ENCODE data around the gene C20orf96.

The C20orf96 gene

GRCh38 chr20:325889-326644, 35.5 kb upstream of the C20orf96 start:
- Histone ChIP-seq H3K36me3 (ENCODE audit: insufficient read depth, low read length) (no peaks in the 10 kb centered on the region), H3K4me2 (ENCODE audit: low read length) (peak overlapping the region; percentile 88), H3K4me3 (ENCODE audit: low read length) (peak overlapping the region; percentile 81), H3K4me1 (ENCODE audit: control insufficient read depth, insufficient read depth, low read length) (peaks cover 32% of the 10 kb centered on the region), H3K9me3 (replicated peaks; ENCODE audit: low read length) (no peaks in the 10 kb centered on the region), H3K27me3 (ENCODE audit: control insufficient read depth, insufficient read depth, low read length) (no peaks in the 10 kb centered on the region), H3K9ac (ENCODE audit: low read depth, low read length) (peak overlapping the region; percentile 79)

GRCh38 chr20:325045-325888, 34.7 kb upstream of the C20orf96 start, which contains the start of gene SOX12:
Gene SOX12 (plus strand): TSS chr20:325552. CDS start chr20:325925, 373 bp downstream.
- Histone ChIP-seq H3K9ac (ENCODE audit: low read depth, low read length) (peak within 1 kb of the TSS; percentile 79), H3K27me3 (ENCODE audit: control insufficient read depth, insufficient read depth, low read length) (no peaks in the 10 kb centered on the region), H3K9me3 (replicated peaks; ENCODE audit: low read length) (no peaks in the 10 kb centered on the region), H3K36me3 (ENCODE audit: insufficient read depth, low read length) (no peaks in the 10 kb centered on the region), H3K4me3 (ENCODE audit: low read length) (peak within 1 kb of the TSS; percentile 81), H3K4me2 (ENCODE audit: low read length) (peak within 1 kb of the TSS; percentile 88), H3K4me1 (ENCODE audit: control insufficient read depth, insufficient read depth, low read length) (peaks cover 27% of the 10 kb centered on the region)

DNA sequence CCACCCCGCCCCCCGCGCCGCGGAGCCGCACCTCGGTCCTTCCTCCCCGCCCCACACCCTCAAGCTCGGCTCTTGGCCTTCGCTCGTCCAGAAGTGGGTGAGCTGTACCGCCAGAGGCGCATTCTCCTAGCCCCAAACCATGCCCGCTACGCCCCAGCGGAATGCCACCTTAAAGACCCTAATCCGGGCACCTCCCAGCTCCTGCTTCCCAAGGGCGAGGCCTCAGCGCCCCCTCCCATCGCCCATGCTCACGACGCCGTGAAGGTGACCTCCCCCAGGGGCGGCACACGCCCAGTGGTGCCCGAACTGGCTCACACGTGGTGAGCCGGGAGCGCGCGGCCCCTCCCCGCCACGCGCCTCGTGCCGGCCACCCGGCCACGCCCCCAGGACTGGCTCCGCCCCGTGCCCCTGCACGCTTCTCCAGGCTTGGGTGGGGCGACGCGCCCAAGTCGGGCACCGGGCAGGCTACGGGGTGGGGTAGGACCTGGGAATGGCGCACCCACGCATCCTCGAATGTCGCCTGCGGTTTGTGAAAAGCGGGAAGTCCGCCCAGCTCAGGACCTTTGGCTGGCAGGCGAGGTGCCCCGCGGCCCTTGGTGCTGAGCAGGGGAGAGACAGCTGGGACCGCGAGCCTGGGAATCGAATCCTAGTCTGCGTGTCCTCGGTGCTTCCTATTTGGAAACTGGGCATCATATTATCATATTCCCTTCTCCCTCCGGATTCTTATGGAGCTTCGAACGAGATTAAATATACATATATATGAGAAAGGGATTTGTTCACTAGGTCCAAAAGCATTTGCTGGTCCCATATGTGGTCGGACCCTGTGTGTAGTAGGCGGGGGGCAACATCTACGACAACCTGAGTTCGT, 33.9 kb upstream of the C20orf96 start:
- Histone ChIP-seq H3K4me2 (ENCODE audit: low read length) (peak overlapping the region; percentile 88), H3K4me3 (ENCODE audit: low read length) (peak overlapping the region; percentile 81), H3K27me3 (ENCODE audit: control insufficient read depth, insufficient read depth, low read length) (no peaks in the 10 kb centered on the region), H3K36me3 (ENCODE audit: insufficient read depth, low read length) (no peaks in the 10 kb centered on the region), H3K4me1 (ENCODE audit: control insufficient read depth, insufficient read depth, low read length) (peaks cover 19% of the 10 kb centered on the region), H3K9ac (ENCODE audit: low read depth, low read length) (peak overlapping the region; percentile 79), H3K9me3 (replicated peaks; ENCODE audit: low read length) (no peaks in the 10 kb centered on the region)

DNA sequence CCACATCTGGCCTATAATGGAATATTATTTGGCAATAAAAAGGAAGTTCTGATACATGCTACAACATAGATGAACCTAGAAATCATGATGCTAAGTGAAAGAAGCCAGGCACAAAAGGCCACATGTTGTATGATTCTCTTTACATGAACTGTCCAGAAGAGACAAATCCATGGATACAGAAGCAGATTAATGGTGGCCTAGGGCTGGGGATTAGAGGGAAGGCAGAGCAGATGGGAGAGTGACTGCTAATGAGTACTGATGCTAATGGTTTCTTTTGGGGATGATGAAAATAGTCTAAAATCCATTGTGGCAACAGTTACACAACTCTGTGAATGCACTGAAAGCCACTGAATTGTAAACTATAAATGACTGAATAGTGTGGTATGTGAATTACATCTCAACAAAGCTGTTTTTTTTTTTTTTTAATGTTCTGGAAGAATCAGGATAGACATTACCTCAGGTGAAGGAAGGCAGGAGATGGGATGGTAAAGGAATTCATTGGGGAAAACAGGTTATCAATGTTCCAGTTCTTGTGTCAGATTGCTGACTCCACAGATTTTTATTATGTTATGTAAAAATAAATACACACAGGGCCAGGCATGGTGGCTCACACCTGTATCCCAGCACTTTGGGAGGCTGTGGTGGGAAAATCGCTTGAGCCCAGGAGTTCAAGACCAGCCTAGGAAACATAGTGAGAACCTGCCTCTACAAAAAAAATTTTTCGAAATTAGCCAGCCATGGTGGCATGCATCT, 25.9 kb upstream of the C20orf96 start:
- Histone ChIP-seq H3K9ac (ENCODE audit: low read depth, low read length) (no peak overlapping the region), H3K36me3 (ENCODE audit: insufficient read depth, low read length) (no peaks in the 10 kb centered on the region), H3K4me3 (ENCODE audit: low read length) (no peak overlapping the region), H3K4me2 (ENCODE audit: low read length) (no peak overlapping the region), H3K27me3 (ENCODE audit: control insufficient read depth, insufficient read depth, low read length) (no peaks in the 10 kb centered on the region), H3K4me1 (ENCODE audit: control insufficient read depth, insufficient read depth, low read length) (peaks cover 7% of the 10 kb centered on the region), H3K9me3 (replicated peaks; ENCODE audit: low read length) (no peaks in the 10 kb centered on the region)

DNA sequence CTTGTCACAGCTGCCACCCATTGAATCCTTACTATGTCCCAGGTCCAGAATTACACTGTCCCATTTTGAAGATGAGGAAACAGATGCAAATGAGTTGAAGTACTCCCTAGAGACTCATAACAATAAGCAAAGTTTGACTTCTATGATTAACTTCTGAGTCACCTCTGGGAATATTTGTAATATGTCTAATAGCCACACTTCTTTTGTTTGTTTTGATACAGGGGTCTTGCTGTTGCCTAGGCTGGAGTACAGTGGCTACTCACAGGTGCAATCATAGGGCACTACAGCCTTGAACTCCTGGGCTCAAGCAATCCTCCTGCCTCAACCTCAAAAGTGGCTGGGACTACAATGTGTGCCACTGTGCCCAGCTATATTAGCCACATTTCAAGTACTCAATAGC, 23.4 kb upstream of the C20orf96 start:
- no peak overlapping the region for H3K4me3 ChIP-seq (ENCODE audit: low read length)
- H3K9me3 ChIP-seq (replicated peaks; ENCODE audit: low read length) = no peaks in the 10 kb centered on the region
- H3K4me2 ChIP-seq (ENCODE audit: low read length) = no peak overlapping the region
- no peaks in the 10 kb centered on the region for H3K36me3 ChIP-seq (ENCODE audit: insufficient read depth, low read length)
- H3K4me1 ChIP-seq (ENCODE audit: control insufficient read depth, insufficient read depth, low read length) = peaks cover 23% of the 10 kb centered on the region
- no peaks in the 10 kb centered on the region for H3K27me3 ChIP-seq (ENCODE audit: control insufficient read depth, insufficient read depth, low read length)
- H3K9ac ChIP-seq (ENCODE audit: low read depth, low read length) = no peak overlapping the region

DNA sequence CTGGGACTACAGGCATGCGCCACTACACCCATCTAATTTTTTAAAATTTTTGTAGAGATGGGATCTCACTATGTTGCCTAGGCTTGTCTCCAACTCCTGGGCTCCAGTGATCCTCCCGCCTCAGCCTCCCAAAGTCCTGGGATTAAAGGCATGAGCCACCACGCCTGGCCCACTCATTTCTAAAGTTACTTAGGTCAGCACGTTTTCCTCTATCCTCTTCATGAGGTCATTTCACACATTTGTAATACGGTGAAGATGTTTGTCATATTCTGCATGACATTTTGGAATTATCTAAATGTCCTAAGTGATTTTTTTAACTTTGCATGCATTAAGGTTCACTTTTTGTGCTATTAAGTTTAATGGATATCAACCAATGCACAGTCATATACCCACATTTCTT, 22.9 kb upstream of the C20orf96 start:
- Histone ChIP-seq H3K4me1 (ENCODE audit: control insufficient read depth, insufficient read depth, low read length) (peaks cover 23% of the 10 kb centered on the region), H3K27me3 (ENCODE audit: control insufficient read depth, insufficient read depth, low read length) (no peaks in the 10 kb centered on the region), H3K9me3 (replicated peaks; ENCODE audit: low read length) (no peaks in the 10 kb centered on the region), H3K9ac (ENCODE audit: low read depth, low read length) (no peak overlapping the region), H3K4me3 (ENCODE audit: low read length) (no peak overlapping the region), H3K36me3 (ENCODE audit: insufficient read depth, low read length) (no peaks in the 10 kb centered on the region), H3K4me2 (ENCODE audit: low read length) (no peak overlapping the region)

- Histone ChIP-seq H3K9ac (ENCODE audit: low read depth, low read length) (no peak overlapping the region), H3K4me2 (ENCODE audit: low read length) (no peak overlapping the region), H3K36me3 (ENCODE audit: insufficient read depth, low read length) (no peaks in the 10 kb centered on the region), H3K9me3 (replicated peaks; ENCODE audit: low read length) (no peaks in the 10 kb centered on the region), H3K4me1 (ENCODE audit: control insufficient read depth, insufficient read depth, low read length) (peaks cover 23% of the 10 kb centered on the region), H3K4me3 (ENCODE audit: low read length) (no peak overlapping the region), H3K27me3 (ENCODE audit: control insufficient read depth, insufficient read depth, low read length) (no peaks in the 10 kb centered on the region)
Observed at GRCh38 chr20:312866-313265, 22.3 kb upstream of the C20orf96 start.

DNA sequence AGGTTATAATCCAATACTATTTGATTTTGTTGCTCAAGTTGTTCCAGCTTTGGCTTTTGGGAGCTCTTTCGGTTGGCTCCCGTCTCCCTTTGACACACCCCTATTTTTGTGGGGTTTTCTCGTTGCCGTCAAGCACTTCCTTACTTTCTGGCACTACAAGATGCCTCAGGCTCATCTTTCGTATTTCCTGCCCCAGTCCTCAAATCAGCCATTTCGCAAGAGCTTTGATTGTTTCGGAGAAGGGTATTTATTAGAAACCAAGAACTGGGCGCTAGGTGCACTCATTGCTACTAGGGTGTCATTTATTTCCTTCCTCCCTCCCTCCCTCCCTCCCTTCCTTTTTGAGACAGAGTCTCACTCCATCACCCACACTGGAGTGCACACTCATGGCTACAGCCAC, 21.5 kb upstream of the C20orf96 start:
- Histone ChIP-seq H3K4me1 (ENCODE audit: control insufficient read depth, insufficient read depth, low read length) (peaks cover 23% of the 10 kb centered on the region), H3K4me2 (ENCODE audit: low read length) (no peak overlapping the region), H3K9ac (ENCODE audit: low read depth, low read length) (no peak overlapping the region), H3K27me3 (ENCODE audit: control insufficient read depth, insufficient read depth, low read length) (no peaks in the 10 kb centered on the region), H3K9me3 (replicated peaks; ENCODE audit: low read length) (no peaks in the 10 kb centered on the region), H3K4me3 (ENCODE audit: low read length) (no peak overlapping the region), H3K36me3 (ENCODE audit: insufficient read depth, low read length) (no peaks in the 10 kb centered on the region)

- no peak overlapping the region for H3K4me3 ChIP-seq (ENCODE audit: low read length)
- no peaks in the 10 kb centered on the region for H3K27me3 ChIP-seq (ENCODE audit: control insufficient read depth, insufficient read depth, low read length)
- H3K9me3 ChIP-seq (replicated peaks; ENCODE audit: low read length) = no peaks in the 10 kb centered on the region
- no peak overlapping the region for H3K4me2 ChIP-seq (ENCODE audit: low read length)
- H3K4me1 ChIP-seq (ENCODE audit: control insufficient read depth, insufficient read depth, low read length) = peaks cover 23% of the 10 kb centered on the region
- H3K9ac ChIP-seq (ENCODE audit: low read depth, low read length) = no peak overlapping the region
- H3K36me3 ChIP-seq (ENCODE audit: insufficient read depth, low read length) = no peaks in the 10 kb centered on the region
Observed at GRCh38 chr20:311609-312008, 21.1 kb upstream of the C20orf96 start.

DNA sequence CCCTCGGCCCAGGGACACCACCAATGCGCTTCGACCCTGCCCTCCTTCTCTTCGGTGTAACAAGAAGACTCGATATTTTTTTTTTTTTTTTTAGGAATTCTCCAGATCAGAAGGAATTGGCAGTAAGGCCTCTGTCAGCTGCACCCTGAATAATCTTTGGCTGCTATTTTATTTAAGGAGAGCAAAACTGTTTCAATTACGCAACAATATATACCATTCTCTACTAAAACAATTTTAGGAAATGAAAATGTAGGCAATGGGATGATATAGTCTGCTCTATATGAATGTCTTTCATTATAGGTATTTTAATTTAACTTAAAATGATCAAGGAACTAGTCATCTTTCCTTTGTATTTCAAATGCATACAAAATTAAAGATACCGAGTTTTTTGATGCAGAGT, 20.1 kb upstream of the C20orf96 start:
- no peaks in the 10 kb centered on the region for H3K27me3 ChIP-seq (ENCODE audit: control insufficient read depth, insufficient read depth, low read length)
- H3K4me3 ChIP-seq (ENCODE audit: low read length) = no peak overlapping the region
- H3K4me1 ChIP-seq (ENCODE audit: control insufficient read depth, insufficient read depth, low read length) = peaks cover 23% of the 10 kb centered on the region
- no peak overlapping the region for H3K9ac ChIP-seq (ENCODE audit: low read depth, low read length)
- no peaks in the 10 kb centered on the region for H3K36me3 ChIP-seq (ENCODE audit: insufficient read depth, low read length)
- no peaks in the 10 kb centered on the region for H3K9me3 ChIP-seq (replicated peaks; ENCODE audit: low read length)
- peak overlapping the region; percentile 68 for H3K4me2 ChIP-seq (ENCODE audit: low read length)

All from skeletal muscle satellite cell (primary cell).